SK-N-SH (cell line): Measurements from ENCODE around the gene UGT1A7. TPM values are rescaled to one million over a fixed set of nuclear protein-coding genes. Genes with fewer than 3 reads are reported as not detected.

Experiments
- CTCF ChIA-PET: fragments of 300-600, 350-600 bp; formaldehyde crosslinking; extraction: SDS; loops from one replicate; lab custom pipeline; 2021; lab: Yijun Ruan, JAX
- POLR2A ChIA-PET: fragments of 350-600 bp; sonication (Branson Sonifier 250); formaldehyde crosslinking; extraction: SDS; loops from one replicate; lab custom pipeline; 2020; ENCODE audit warnings: antibody characterized with exemption, inconsistent platforms; lab: Yijun Ruan, JAX
- DNase-seq: peaks from one replicate; pipeline ENCODE4 v3.0.0; 2012
- H2AFZ ChIP-seq: fragments of 200-600 bp; sonication (generic); 2 replicates; pipeline ENCODE4 v1.8.1; 2016; ENCODE audit warnings: antibody characterized with exemption, mild to moderate bottlenecking, low read depth
- H3F3A ChIP-seq: fragments of 200-600 bp; sonication (generic); replicated peaks from 2 replicates; pipeline ENCODE3; 2016; ENCODE audit warnings: antibody characterized with exemption, mild to moderate bottlenecking; ENCODE audit not compliant: insufficient read depth
- H3K27ac ChIP-seq, 2 experiments: fragments of 200-500 bp in 1 of 2; fragments of 200-600 bp in 1 of 2; sonication (Bioruptor generic) in 1 of 2; sonication (generic), shearing (Covaris generic) in 1 of 2; 2 replicates each; pipeline versions ENCODE4 v1.5.1 to v1.6.1; 2014 to 2016; ENCODE audit warnings: low read depth in 2 of 2, inconsistent platforms in 1 of 2, low read length in 1 of 2, mild to moderate bottlenecking in 1 of 2, mixed read lengths in 1 of 2
- H3K27me3 ChIP-seq: fragments of 200-600 bp; sonication (generic), shearing (Covaris generic); 2 replicates; pipeline ENCODE4 v1.6.1; 2016; ENCODE audit warnings: mixed run types; ENCODE audit not compliant: insufficient read depth
- H3K36me3 ChIP-seq, 2 experiments: fragments of 200-500 bp in 1 of 2; fragments of 200-600 bp in 1 of 2; sonication (Bioruptor generic) in 1 of 2; sonication (generic) in 1 of 2; replicated peaks in 1 of 2; 2 replicates each; pipeline versions ENCODE3 to v1.5.1; 2014 to 2016; ENCODE audit warnings: low read length in 1 of 2, mild to moderate bottlenecking in 1 of 2; ENCODE audit not compliant: insufficient read depth in 2 of 2, control insufficient read depth in 1 of 2
- H3K4me1 ChIP-seq, 2 experiments: fragments of 200-500 bp in 1 of 2; fragments of 200-600 bp in 1 of 2; sonication (Bioruptor generic) in 1 of 2; sonication (generic), shearing (Covaris generic) in 1 of 2; 2 replicates each; pipeline versions ENCODE4 v1.5.1 to v1.6.1; 2014 to 2016; ENCODE audit warnings: low read depth in 1 of 2, low read length in 1 of 2, mixed run types in 1 of 2; ENCODE audit not compliant: insufficient read depth in 2 of 2, control insufficient read depth in 1 of 2
- H3K4me2 ChIP-seq: fragments of 200-600 bp; sonication (generic), shearing (Covaris generic); 2 replicates; pipeline ENCODE4 v1.6.1; 2017; ENCODE audit warnings: mixed run types
- H3K4me3 ChIP-seq, 2 experiments: fragments of 200-500 bp in 1 of 2; fragments of 200-600 bp in 1 of 2; sonication (Bioruptor generic) in 1 of 2; sonication (generic), shearing (Covaris generic) in 1 of 2; 2 replicates each; pipeline versions ENCODE4 v1.5.1 to v1.8.1; 2014 to 2016; ENCODE audit warnings: low read depth in 2 of 2, inconsistent platforms in 1 of 2, low read length in 1 of 2, mild to moderate bottlenecking in 1 of 2, mixed read lengths in 1 of 2, moderate library complexity in 1 of 2
- H3K79me2 ChIP-seq: fragments of 200-600 bp; sonication (generic); 2 replicates; pipeline ENCODE4 v1.8.1; 2017; ENCODE audit warnings: mild to moderate bottlenecking; ENCODE audit not compliant: insufficient read depth
- H3K9ac ChIP-seq: fragments of 200-600 bp; sonication (generic); 2 replicates; pipeline ENCODE4 v1.6.1; 2017; ENCODE audit warnings: mixed run types
- H3K9me2 ChIP-seq: fragments of 200-600 bp; sonication (generic); 2 replicates; pipeline ENCODE4 v1.6.1; 2017; ENCODE audit warnings: mixed run types
- H3K9me3 ChIP-seq: fragments of 200-600 bp; sonication (generic); 2 replicates; pipeline ENCODE4 v1.6.1; 2017; ENCODE audit warnings: mixed run types, mild to moderate bottlenecking, moderate library complexity
- H4K20me1 ChIP-seq: fragments of 200-600 bp; sonication (generic); 2 replicates; pipeline ENCODE4 v1.6.1; 2017; ENCODE audit warnings: mild to moderate bottlenecking, mixed run types; ENCODE audit not compliant: insufficient read depth
- CHD2 ChIP-seq: fragments of 150-350 bp; IDR thresholded peaks from 2 replicates; pipeline ENCODE4 v1.6.1; 2018; ENCODE audit warnings: low read length; ENCODE audit not compliant: partially characterized antibody
- CTCF ChIP-seq: fragments of 200-600 bp; sonication (generic); IDR thresholded peaks from 2 replicates; pipeline ENCODE4 v1.6.1; 2017; ENCODE audit warnings: antibody characterized with exemption, mild to moderate bottlenecking, moderate library complexity
- GABPA ChIP-seq: IDR thresholded peaks from 2 replicates; pipeline ENCODE4 v1.4.0; 2012; ENCODE audit warnings: low read depth, mild to moderate bottlenecking
- GATA2 ChIP-seq: sonication (generic); formaldehyde crosslinking; IDR thresholded peaks from 2 replicates; pipeline ENCODE4 v1.5.0; 2020; ENCODE audit warnings: mild to moderate bottlenecking, missing genetic modification reagents
- IRF3 ChIP-seq: fragments of 150-350 bp; IDR thresholded peaks from 2 replicates; pipeline ENCODE4 v1.6.1; 2016; ENCODE audit warnings: mild to moderate bottlenecking, low read depth, low read length
- JUND ChIP-seq: IDR thresholded peaks from 2 replicates; pipeline ENCODE4 v1.4.0; 2012
- NRF1 ChIP-seq: IDR thresholded peaks from 2 replicates; pipeline ENCODE4 v1.6.1; 2012; ENCODE audit warnings: low read depth, mild to moderate bottlenecking, low read length
- PBX3 ChIP-seq: IDR thresholded peaks from 2 replicates; pipeline ENCODE4; 2012
- POLR2AphosphoS5 ChIP-seq: IDR thresholded peaks from 2 replicates; pipeline ENCODE4 v1.6.1; 2012; ENCODE audit warnings: low read depth, low read length
- RCOR1 ChIP-seq: fragments of 150-350 bp; IDR thresholded peaks from 2 replicates; pipeline ENCODE4 v1.6.1; 2017; ENCODE audit warnings: antibody characterized with exemption, low read length
- RXRA ChIP-seq: IDR thresholded peaks from 2 replicates; pipeline ENCODE4 v1.4.0; 2012; ENCODE audit warnings: low read depth, mild to moderate bottlenecking, borderline replicate concordance
- SIN3A ChIP-seq: IDR thresholded peaks from 2 replicates; pipeline ENCODE4 v1.6.1; 2012; ENCODE audit warnings: low read depth, mild to moderate bottlenecking, low read length, moderate library complexity, borderline replicate concordance
- SMC3 ChIP-seq: IDR thresholded peaks from 2 replicates; pipeline ENCODE4 v1.6.1; 2012; ENCODE audit warnings: low read depth, low read length, improper control_type of control experiment
- TEAD4 ChIP-seq: IDR thresholded peaks from 2 replicates; pipeline ENCODE4 v1.4.0; 2012; ENCODE audit warnings: mild to moderate bottlenecking, borderline replicate concordance; ENCODE audit not compliant: insufficient read depth
- USF1 ChIP-seq: IDR thresholded peaks from 2 replicates; pipeline ENCODE4 v1.4.0; 2012; ENCODE audit warnings: low read depth, borderline replicate concordance
- USF2 ChIP-seq: fragments of 150-350 bp; IDR thresholded peaks from 2 replicates; pipeline ENCODE4 v1.6.1; 2017; ENCODE audit warnings: antibody characterized with exemption, low read length, low read depth, borderline replicate concordance
- YY1 ChIP-seq: IDR thresholded peaks from 2 replicates; pipeline ENCODE4 v1.4.0; 2012; ENCODE audit warnings: low read depth, mild to moderate bottlenecking
- WGBS: methylation state at CpG from one replicate; pipeline ENCODE4 v1.1.6; 2017; ENCODE audit warnings: low lambda C conversion rate; 5-methylcytosine and 5-hydroxymethylcytosine counted together
- polyA plus RNA-seq, 3 experiments: library from polyadenylated mRNA; depleted of rRNA; stranded (reverse); fragments of >200 nt; gene quantifications; 2 replicates each; pipeline ENCODE4 v1.2.3, GENCODE V29; 2012

UGT1A7 gene
- polyA plus RNA-seq, 1 of the 3 experiments (the other 2 are of a cell fraction): not detected

- Histone ChIP-seq H3K9me3 (no peaks in the 10 kb centered on the region), H3F3A (no peaks in the 10 kb centered on the region), H3K4me2 (no peak overlapping the region), H3K4me1 (no peaks in the 10 kb centered on the region), H3K36me3 (no peaks in the 10 kb centered on the region), H3K79me2 (no peaks in the 10 kb centered on the region), H3K27ac (no peak overlapping the region), H3K9ac (no peak overlapping the region), H3K4me3 (no peak overlapping the region), H3K9me2 (no peaks in the 10 kb centered on the region), H3K27me3 (no peaks in the 10 kb centered on the region), H2AFZ (no peak overlapping the region), H4K20me1 (no peaks in the 10 kb centered on the region)
- TF ChIP-seq GABPA: no peak
- TF ChIP-seq RCOR1: no peak
- TF ChIP-seq SIN3A: no peak
- TF ChIP-seq USF1: no peak
- TF ChIP-seq GATA2 (CRISPR knock-in tag): no peak
- TF ChIP-seq CTCF: no peak
- TF ChIP-seq SMC3: no peak
- no peak for TF ChIP-seq USF2
- TF ChIP-seq IRF3: no peak
- TF ChIP-seq POLR2AphosphoS5: no peak
- no peak for TF ChIP-seq NRF1
- TF ChIP-seq YY1: no peak
- no peak for TF ChIP-seq TEAD4
- TF ChIP-seq JUND: no peak
- TF ChIP-seq CHD2: no peak
- no peak for TF ChIP-seq PBX3
- no peak for TF ChIP-seq RXRA
- POLR2A ChIA-PET: no interaction called here
- CTCF ChIA-PET: no interaction called here
- DNase-seq: no peak
- WGBS: 33% methylated on average over 4 of the region's 4 CpGs
These were observed 79.5 kb downstream of the UGT1A7 start for GRCh38 chr2:233761040-233761769.
